GM12878 (cell line): ENCODE results near the gene HNRNPAB.

Experiments used
- ASH2L ChIP-seq: fragments of 300-600, 200-600 bp; sonication (generic); IDR thresholded peaks from 2 replicates; pipeline ENCODE4 v1.6.1; 2017; ENCODE audit warnings: low read depth, mild to moderate bottlenecking, borderline replicate concordance
- ATF2 ChIP-seq: IDR thresholded peaks from 2 replicates; pipeline ENCODE4 v1.6.1; 2012; ENCODE audit warnings: low read length, inconsistent platforms
- CBFB ChIP-seq: IDR thresholded peaks from 2 replicates; pipeline ENCODE4 v1.6.1; 2016; ENCODE audit warnings: antibody characterized with exemption, low read depth
- CHD4 ChIP-seq: fragments of 200-600 bp; sonication (generic); IDR thresholded peaks from 2 replicates; pipeline ENCODE4 v1.6.1; 2016; ENCODE audit warnings: mild to moderate bottlenecking
- CTCF ChIP-seq, 3 experiments: IDR thresholded peaks in 2 of 3; conservative IDR thresholded peaks in 1 of 3; 2 replicates each; pipeline ENCODE4 v1.5.1; 2011; ENCODE audit warnings: low read depth in 3 of 3, low read length in 3 of 3, mild to moderate bottlenecking in 3 of 3, control low read depth in 2 of 3, moderate library complexity in 2 of 3, inconsistent platforms in 1 of 3, mixed read lengths in 1 of 3; ENCODE audit not compliant: control insufficient read depth in 2 of 3, insufficient read depth in 1 of 3; ENCODE audit errors: extremely low read depth in 1 of 3
- EP300 ChIP-seq, 2 experiments: fragments of 150-350 bp in 1 of 2; IDR thresholded peaks; 2 replicates each; pipeline ENCODE4 v1.6.1; 2011 to 2012; ENCODE audit warnings: low read depth in 2 of 2, low read length in 2 of 2, borderline replicate concordance in 1 of 2, improper control_type of control experiment in 1 of 2, inconsistent platforms in 1 of 2; ENCODE audit not compliant: control insufficient read depth in 1 of 2
- FOXK2 ChIP-seq: fragments of 450-650 bp; IDR thresholded peaks from 2 replicates; pipeline ENCODE4 v1.6.1; 2017; ENCODE audit warnings: mild to moderate bottlenecking, moderate library complexity
- POLR2A ChIP-seq: IDR thresholded peaks from 2 replicates; pipeline ENCODE4 v1.6.1; 2011; ENCODE audit warnings: low read depth, mild to moderate bottlenecking, low read length
- RAD51 ChIP-seq: fragments of 450-650 bp; IDR thresholded peaks from 2 replicates; pipeline ENCODE4 v1.6.1; 2016; ENCODE audit warnings: moderate library complexity, mild to moderate bottlenecking, inconsistent platforms
- REST ChIP-seq: IDR thresholded peaks from 2 replicates; pipeline ENCODE4 v1.6.1; 2012; ENCODE audit warnings: mild to moderate bottlenecking, low read depth, low read length
- TARDBP ChIP-seq: IDR thresholded peaks from 2 replicates; pipeline ENCODE4 v1.6.1; 2016; ENCODE audit warnings: borderline replicate concordance
- TCF12 ChIP-seq: IDR thresholded peaks from 2 replicates; pipeline ENCODE4 v1.6.1; 2011; ENCODE audit warnings: low read depth, mild to moderate bottlenecking, low read length
- ZNF274 ChIP-seq: IDR thresholded peaks from one replicate; pipeline ENCODE4 v1.8.0; 2011; ENCODE audit not compliant: insufficient read length, insufficient read depth

GRCh38 chr5:178223828-178224335, 19.5 kb downstream of the HNRNPAB start:
- TF ChIP-seq CTCF (IDR thresholded peaks at IDR 0.05 in 2 of 3, conservative IDR thresholded peaks at IDR 0.05 in 1 of 3; ENCODE audit: control insufficient read depth in 2 of 3, extremely low read depth in 1 of 3, insufficient read depth in 1 of 3, low read depth in 3 of 3, low read length in 3 of 3) (no peak), ATF2 (no peak), ASH2L (no peak), POLR2A (peak; percentile 48; the same call in 1 of the 2 replicates), TARDBP (no peak), RAD51 (no peak), TCF12 (no peak), FOXK2 (no peak), EP300 (IDR thresholded peaks at IDR 0.05; ENCODE audit: borderline replicate concordance in 1 of 2, control insufficient read depth in 1 of 2, low read depth in 2 of 2, low read length in 2 of 2) (no peak), ZNF274 (no peak), CHD4 (no peak), REST (no peak), CBFB (no peak)
